GM23338 (cell line): ENCODE results near the gene ALPG. TPM values are rescaled to one million over a fixed set of nuclear protein-coding genes. Genes with fewer than 3 reads are reported as not detected.
"Not testable (repeated sequence)": the region's sequence is repeated elsewhere in the genome, so short reads cannot be mapped to it uniquely, and the experiment has no call there.

Experiments used
- ATAC-seq: fragments of 200-7000 bp; cut with Tn5 transposase; 3 replicates; pipeline ENCODE4 v1.9.1; 2020
- DNase-seq: peaks from one replicate; pipeline ENCODE4 v3.0.0-alpha.2; 2015; ENCODE audit warnings: low spot score
- H2AFZ ChIP-seq: fragments of 200-600 bp; sonication (generic); 2 replicates; pipeline ENCODE4 v1.8.0; 2016; ENCODE audit warnings: antibody characterized with exemption, mild to moderate bottlenecking, moderate library complexity
- H3F3A ChIP-seq: fragments of 200-600 bp; sonication (generic); replicated peaks from 2 replicates; pipeline ENCODE4 v1.8.0; 2017; ENCODE audit warnings: antibody characterized with exemption, mixed run types, low read depth
- H3K27ac ChIP-seq: fragments of 200-600 bp; sonication (generic); 2 replicates; pipeline ENCODE4 v1.6.1; 2016; ENCODE audit warnings: low read depth
- H3K27me3 ChIP-seq: fragments of 200-600 bp; sonication (generic); 2 replicates; pipeline ENCODE4 v1.8.0; 2016; ENCODE audit warnings: mild to moderate bottlenecking, mixed run types, moderate library complexity; ENCODE audit not compliant: insufficient read depth
- H3K36me3 ChIP-seq: fragments of 200-600 bp; sonication (generic); 2 replicates; pipeline ENCODE4 v1.8.0; 2016; ENCODE audit warnings: mild to moderate bottlenecking; ENCODE audit not compliant: insufficient read depth
- H3K4me1 ChIP-seq: fragments of 200-600 bp; sonication (generic); 2 replicates; pipeline ENCODE4 v1.8.0; 2016; ENCODE audit warnings: mild to moderate bottlenecking, moderate library complexity; ENCODE audit not compliant: insufficient read depth
- H3K4me2 ChIP-seq: fragments of 200-600 bp; sonication (generic); 2 replicates; pipeline ENCODE4 v1.7.1; 2017; ENCODE audit warnings: mixed run types
- H3K4me3 ChIP-seq: fragments of 200-600 bp; sonication (generic); 2 replicates; pipeline ENCODE4 v1.6.1; 2016; ENCODE audit warnings: mixed run types
- H3K79me2 ChIP-seq: fragments of 200-600 bp; sonication (generic); replicated peaks from 2 replicates; pipeline ENCODE4 v1.8.0; 2017; ENCODE audit warnings: mild to moderate bottlenecking; ENCODE audit not compliant: insufficient read depth
- H3K9me2 ChIP-seq: fragments of 200-600 bp; sonication (generic); 2 replicates; pipeline ENCODE4 v1.8.0; 2017; ENCODE audit not compliant: insufficient read depth
- H4K20me1 ChIP-seq: fragments of 200-600 bp; sonication (generic); replicated peaks from 2 replicates; pipeline ENCODE4 v1.8.0; 2017; ENCODE audit warnings: mild to moderate bottlenecking; ENCODE audit not compliant: insufficient read depth
- H3K27ac Mint-ChIP-seq: 2 replicates; pipeline ENCODE4 v1.8.0; 2020; ENCODE audit warnings: inconsistent platforms, mild to moderate bottlenecking, moderate library complexity, mixed read lengths
- H3K27me3 Mint-ChIP-seq: 3 replicates; pipeline ENCODE4 v1.8.0; 2022; ENCODE audit warnings: low read depth, mild to moderate bottlenecking, moderate library complexity, mixed read lengths, inconsistent platforms; ENCODE audit not compliant: insufficient read depth, poor library complexity
- H3K36me3 Mint-ChIP-seq: 3 replicates; pipeline ENCODE4 v1.8.0; 2021; ENCODE audit warnings: low read depth, mild to moderate bottlenecking, inconsistent platforms, moderate library complexity, mixed read lengths
- H3K4me1 Mint-ChIP-seq: 3 replicates; pipeline ENCODE4 v1.8.0; 2020; ENCODE audit warnings: mild to moderate bottlenecking, inconsistent platforms, mixed read lengths
- H3K4me3 Mint-ChIP-seq: 3 replicates; pipeline ENCODE4 v1.8.0; 2021; ENCODE audit warnings: moderate library complexity, mild to moderate bottlenecking, inconsistent platforms, mixed read lengths
- H3K9me3 Mint-ChIP-seq: 3 replicates; pipeline ENCODE4 v1.8.0; 2020; ENCODE audit warnings: moderate library complexity, mild to moderate bottlenecking, inconsistent platforms, mixed read lengths
- CTCF ChIP-seq, 2 experiments: fragments of 200-600 bp in 1 of 2; sonication (generic) in 1 of 2; conservative IDR thresholded peaks; 2 replicates each; pipeline versions ENCODE4 v1.5.1 to v1.6.1; 2016 to 2017; ENCODE audit warnings: antibody characterized with exemption in 2 of 2, low read depth in 2 of 2, mild to moderate bottlenecking in 2 of 2, moderate library complexity in 1 of 2
- EZH2 ChIP-seq: fragments of 200-600 bp; sonication (generic); IDR thresholded peaks from one replicate; pipeline ENCODE4 v1.8.0; 2017; ENCODE audit warnings: antibody characterized with exemption, mild to moderate bottlenecking, low read depth; ENCODE audit not compliant: unreplicated experiment
- EZH2phosphoT487 ChIP-seq: fragments of 200-600 bp; sonication (generic); IDR thresholded peaks from one replicate; pipeline ENCODE4 v1.8.1; 2018; ENCODE audit warnings: antibody characterized with exemption; ENCODE audit not compliant: unreplicated experiment
- NANOG ChIP-seq: IDR thresholded peaks from 2 replicates; pipeline ENCODE4 v1.6.1; 2016; ENCODE audit warnings: antibody characterized with exemption, borderline replicate concordance
- POLR2AphosphoS5 ChIP-seq: IDR thresholded peaks from 2 replicates; pipeline ENCODE4 v1.6.1; 2016; ENCODE audit warnings: antibody characterized with exemption, low read depth
- STAT1 ChIP-seq: IDR thresholded peaks from one replicate; pipeline ENCODE4 v1.6.1; 2016; ENCODE audit warnings: antibody characterized with exemption; ENCODE audit not compliant: unreplicated experiment
- ZNF114 ChIP-seq: fragments of 250-450 bp; sonication (Bioruptor Pico); IDR thresholded peaks from 2 replicates; pipeline ENCODE4 v1.5.0; 2020; ENCODE audit warnings: mild to moderate bottlenecking, moderate library complexity
- ZNF331 ChIP-seq: fragments of 250-450 bp; sonication (Bioruptor Pico); IDR thresholded peaks from 2 replicates; pipeline ENCODE4 v1.5.0; 2020; ENCODE audit warnings: low read depth, mild to moderate bottlenecking, moderate library complexity
- ZNF462 ChIP-seq: fragments of 250-450 bp; sonication (Bioruptor Pico); IDR thresholded peaks from 2 replicates; pipeline ENCODE4 v1.5.0; 2020; ENCODE audit warnings: mild to moderate bottlenecking, moderate library complexity
- polyA plus RNA-seq: library from polyadenylated mRNA; unstranded; fragments of >200 nt; fragmentation: Nextera tagmentation; extraction: Ambion mirVana; gene quantifications from 2 replicates; pipeline ENCODE4 v1.2.1, GENCODE V29; 2016
- total RNA-seq: library from RNA; depleted of rRNA; stranded (reverse); fragments of >200 nt; shearing (Covaris generic); gene quantifications from 2 replicates; pipeline ENCODE4 v1.2.3, GENCODE V29; 2014

The ALPG gene
- total and polyA plus RNA-seq, 2 experiments from 2014 or later, result 0.89 to 2.5 TPM

- TF ChIP-seq ZNF462, result no peak
- TF ChIP-seq CTCF (conservative IDR thresholded peaks at IDR 0.05; ENCODE audit: low read depth in 2 of 2), result no peak
- no peak for TF ChIP-seq EZH2phosphoT487
- no peak for TF ChIP-seq NANOG
- TF ChIP-seq ZNF331 (CRISPR knock-in tag), result no peak
- no peak for TF ChIP-seq STAT1
- TF ChIP-seq POLR2AphosphoS5, result no peak
- TF ChIP-seq EZH2, result no peak
- TF ChIP-seq ZNF114, result no peak
Observed at GRCh38 chr2:232393556-232393955, 13.1 kb upstream of the ALPG start (continued).

- H3K4me1 Mint-ChIP-seq, H2AFZ ChIP-seq, H3F3A ChIP-seq, H4K20me1 ChIP-seq, H3K9me3 Mint-ChIP-seq, H3K27ac ChIP-seq, H3K36me3 Mint-ChIP-seq, ATAC-seq, H3K4me3 Mint-ChIP-seq, H3K36me3 ChIP-seq, H3K4me2 ChIP-seq, H3K9me2 ChIP-seq, H3K4me3 ChIP-seq, H3K79me2 ChIP-seq, H3K27ac Mint-ChIP-seq, DNase-seq: not testable (repeated sequence)
- peaks cover 11% of the 10 kb centered on the region for H3K4me1 ChIP-seq
- H3K27me3 Mint-ChIP-seq, result peaks cover 12% of the 10 kb centered on the region
- H3K27me3 ChIP-seq, result peaks cover 10% of the 10 kb centered on the region
Observed at GRCh38 chr2:232394431-232394830, 12.2 kb upstream of the ALPG start.
